Measurements from ENCODE around the gene TMEM247. TPM values are rescaled to one million over a fixed set of nuclear protein-coding genes. Genes with fewer than 3 reads are reported as not detected.

Gene TMEM247
- total RNA-seq, 1 donor from 2014 or later: not detected

- TF ChIP-seq CTCF (IDR thresholded peaks at IDR 0.05; ENCODE audit: insufficient read depth, low read length, poor library complexity, severe bottlenecking): no peak
Observed at GRCh38 chr2:46502291-46502885, 23.0 kb downstream of the TMEM247 start.

DNA sequence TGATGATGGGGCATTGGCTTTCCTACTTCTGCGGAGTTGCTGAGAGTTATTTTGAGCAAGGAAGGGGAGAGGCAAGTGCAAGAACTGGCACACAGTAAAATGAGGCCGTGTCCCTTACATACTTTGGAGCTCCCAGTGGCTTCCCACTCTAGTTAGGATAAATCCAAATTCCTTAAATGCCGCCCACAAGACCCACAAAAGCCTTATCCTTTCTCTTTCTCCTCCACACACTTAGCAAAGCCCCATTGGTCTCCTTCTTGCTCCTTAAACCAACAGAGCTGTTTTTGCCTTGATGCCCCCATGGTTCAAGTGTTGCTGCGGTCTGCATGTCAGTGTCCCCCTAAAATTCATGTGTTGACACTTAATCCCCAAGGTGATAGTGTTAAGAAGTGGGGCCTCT is 24.3 kb downstream of the TMEM247 start:
- TF ChIP-seq CTCF (IDR thresholded peaks at IDR 0.05; ENCODE audit: insufficient read depth, low read length, poor library complexity, severe bottlenecking): no peak
- Histone ChIP-seq H3K27me3 (ENCODE audit: control insufficient read depth, insufficient read depth, low read length) (no peaks in the 10 kb centered on the region), H3K36me3 (ENCODE audit: control insufficient read depth, insufficient read depth, low read length) (no peaks in the 10 kb centered on the region), H3K4me3 (ENCODE audit: low read depth, low read length) (no peak overlapping the region)
- DNase-seq (ENCODE audit: low read depth): no peak

More at GRCh38 chr2:46502291-46502885, 23.0 kb downstream of the TMEM247 start:
- H3K27me3 ChIP-seq (ENCODE audit: control insufficient read depth, insufficient read depth, low read length): peaks cover 4% of the 10 kb centered on the region
- H3K4me3 ChIP-seq (ENCODE audit: low read depth, low read length): no peak overlapping the region
- no peaks in the 10 kb centered on the region for H3K36me3 ChIP-seq (ENCODE audit: control insufficient read depth, insufficient read depth, low read length)
- no peak for DNase-seq (ENCODE audit: low read depth)

- no peak overlapping the region for H3K4me3 ChIP-seq (ENCODE audit: low read depth, low read length)
- H3K36me3 ChIP-seq (ENCODE audit: control insufficient read depth, insufficient read depth, low read length): no peaks in the 10 kb centered on the region
- DNase-seq (ENCODE audit: low read depth): no peak
- H3K27me3 ChIP-seq (ENCODE audit: control insufficient read depth, insufficient read depth, low read length): no peaks in the 10 kb centered on the region
- TF ChIP-seq CTCF (IDR thresholded peaks at IDR 0.05; ENCODE audit: insufficient read depth, low read length, poor library complexity, severe bottlenecking): no peak
Observed at GRCh38 chr2:46504221-46504620, 24.9 kb downstream of the TMEM247 start.

DNA sequence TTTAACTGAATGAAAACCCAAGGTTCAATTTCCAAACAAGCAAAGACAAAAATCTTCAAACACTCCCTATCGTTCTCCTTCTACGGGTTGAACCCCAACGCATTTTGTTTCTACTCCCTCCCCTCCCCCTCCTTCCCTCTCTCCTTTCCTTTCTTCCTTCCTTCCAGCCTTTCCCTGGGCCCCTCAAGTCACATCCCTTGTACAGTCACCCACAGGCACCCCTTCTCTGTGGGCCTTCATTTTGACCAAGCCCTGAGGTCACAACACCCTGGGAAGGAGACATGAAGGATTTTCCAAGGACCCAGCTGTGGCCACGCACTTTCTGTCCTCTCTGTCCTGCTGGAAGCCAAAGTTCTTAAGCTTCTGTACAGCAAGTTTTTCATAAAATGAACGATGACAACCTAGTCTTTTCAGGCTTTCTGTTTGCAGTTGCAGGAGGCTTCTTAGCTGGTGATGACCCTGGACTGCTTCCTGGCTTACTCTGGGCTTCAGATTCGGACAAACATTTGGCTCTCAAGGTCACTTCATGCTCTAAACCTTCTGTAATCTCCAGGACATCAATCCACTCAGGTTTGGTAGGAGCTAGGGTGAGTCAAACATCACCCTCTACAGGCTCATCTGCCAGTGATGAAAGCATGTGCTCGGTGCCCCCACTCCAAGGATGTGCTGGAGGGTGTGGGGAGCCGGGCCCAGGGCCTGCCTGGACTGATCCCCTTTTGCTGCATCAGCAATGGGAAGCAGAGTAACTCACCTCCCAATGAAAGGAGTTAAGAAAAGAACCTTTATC is 25.5 kb downstream of the TMEM247 start:
- no peak overlapping the region for H3K4me3 ChIP-seq (ENCODE audit: low read depth, low read length)
- no peak for TF ChIP-seq CTCF (IDR thresholded peaks at IDR 0.05; ENCODE audit: insufficient read depth, low read length, poor library complexity, severe bottlenecking)
- no peak for DNase-seq (ENCODE audit: low read depth)
- no peaks in the 10 kb centered on the region for H3K27me3 ChIP-seq (ENCODE audit: control insufficient read depth, insufficient read depth, low read length)
- no peaks in the 10 kb centered on the region for H3K36me3 ChIP-seq (ENCODE audit: control insufficient read depth, insufficient read depth, low read length)

DNA sequence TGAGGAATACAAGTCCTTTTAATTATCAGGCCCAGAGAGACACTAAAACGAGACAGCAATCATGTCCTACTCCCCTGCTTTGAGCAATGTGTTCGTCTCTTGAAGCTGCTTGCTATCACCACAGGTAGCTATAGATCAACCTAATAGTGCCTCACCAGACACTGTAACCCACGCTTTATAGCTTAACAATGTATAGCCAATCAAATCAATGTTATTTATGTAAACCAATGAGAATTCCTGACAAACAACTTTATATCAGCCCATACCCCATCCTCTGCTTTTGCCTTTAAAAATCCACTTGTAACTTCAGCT is 26.1 kb downstream of the TMEM247 start:
- no peak overlapping the region for H3K4me3 ChIP-seq (ENCODE audit: low read depth, low read length)
- no peak for DNase-seq (ENCODE audit: low read depth)
- no peak for TF ChIP-seq CTCF (IDR thresholded peaks at IDR 0.05; ENCODE audit: insufficient read depth, low read length, poor library complexity, severe bottlenecking)

More for the DNA sequence above, 26.1 kb downstream of the TMEM247 start:
- H3K36me3 ChIP-seq (ENCODE audit: control insufficient read depth, insufficient read depth, low read length): no peaks in the 10 kb centered on the region
- H3K27me3 ChIP-seq (ENCODE audit: control insufficient read depth, insufficient read depth, low read length): no peaks in the 10 kb centered on the region

Measured in kidney epithelial cell (primary cell).